OCI-LY7 (cell line): Measurements from ENCODE around the gene ATP2A2.

Experiments used
- CTCF ChIP-seq: fragments of 200-600 bp; sonication (generic); conservative IDR thresholded peaks from 2 replicates; pipeline ENCODE4 v1.5.1; 2014; ENCODE audit warnings: mild to moderate bottlenecking, antibody characterized with exemption, low read length, moderate library complexity, mixed read lengths
- EZH2phosphoT487 ChIP-seq: fragments of 200-600 bp; sonication (generic); IDR thresholded peaks from 2 replicates; pipeline ENCODE4 v1.6.1; 2018; ENCODE audit warnings: low read depth, borderline replicate concordance, mild to moderate bottlenecking, mixed run types, antibody characterized with exemption, low read length, moderate library complexity, mixed read lengths

- no peak for TF ChIP-seq CTCF
- TF ChIP-seq EZH2phosphoT487 = no peak
These were observed 66.7 kb downstream of the ATP2A2 start for GRCh38 chr12:110347767-110348166.
